Measurements from ENCODE around the gene SYT7.

DNA sequence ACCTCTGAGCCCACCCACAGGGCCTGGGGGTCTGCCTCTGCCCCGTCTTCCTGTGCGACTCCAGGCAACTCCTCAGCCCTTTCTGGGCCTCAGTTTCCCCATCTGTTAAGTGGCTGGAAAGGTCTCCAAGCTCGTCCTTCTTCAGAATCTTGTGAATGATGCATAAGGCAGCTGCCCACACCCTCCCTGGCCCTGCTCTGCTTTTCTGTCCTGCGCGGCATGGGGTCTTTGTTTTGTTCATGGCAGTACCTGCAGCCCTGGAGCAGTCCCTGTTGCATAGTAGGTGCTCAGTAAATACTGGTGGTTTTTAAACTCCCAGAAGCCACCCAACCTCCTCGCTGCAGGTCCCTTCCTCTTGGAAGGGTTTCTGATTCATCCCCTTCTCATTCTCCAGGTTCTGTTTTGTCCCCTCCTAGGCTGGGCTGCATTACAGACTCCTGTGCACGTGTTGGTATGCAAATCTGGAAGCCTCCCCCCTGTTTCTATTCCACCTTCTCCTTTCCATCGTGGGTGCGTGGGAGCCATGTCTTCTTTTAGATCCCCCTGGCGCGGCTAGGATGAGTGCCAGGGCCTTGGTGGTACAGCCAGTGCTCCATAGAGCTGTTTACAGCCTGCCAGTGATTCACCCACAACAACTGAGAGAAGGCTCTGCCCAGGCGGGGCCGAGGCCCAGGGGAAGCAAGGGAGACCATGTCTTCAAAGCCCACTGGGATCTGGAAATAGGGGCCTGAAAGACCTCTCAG, 19.3 kb upstream of the SYT7 start:
- TF ChIP-seq, protein P1, sequence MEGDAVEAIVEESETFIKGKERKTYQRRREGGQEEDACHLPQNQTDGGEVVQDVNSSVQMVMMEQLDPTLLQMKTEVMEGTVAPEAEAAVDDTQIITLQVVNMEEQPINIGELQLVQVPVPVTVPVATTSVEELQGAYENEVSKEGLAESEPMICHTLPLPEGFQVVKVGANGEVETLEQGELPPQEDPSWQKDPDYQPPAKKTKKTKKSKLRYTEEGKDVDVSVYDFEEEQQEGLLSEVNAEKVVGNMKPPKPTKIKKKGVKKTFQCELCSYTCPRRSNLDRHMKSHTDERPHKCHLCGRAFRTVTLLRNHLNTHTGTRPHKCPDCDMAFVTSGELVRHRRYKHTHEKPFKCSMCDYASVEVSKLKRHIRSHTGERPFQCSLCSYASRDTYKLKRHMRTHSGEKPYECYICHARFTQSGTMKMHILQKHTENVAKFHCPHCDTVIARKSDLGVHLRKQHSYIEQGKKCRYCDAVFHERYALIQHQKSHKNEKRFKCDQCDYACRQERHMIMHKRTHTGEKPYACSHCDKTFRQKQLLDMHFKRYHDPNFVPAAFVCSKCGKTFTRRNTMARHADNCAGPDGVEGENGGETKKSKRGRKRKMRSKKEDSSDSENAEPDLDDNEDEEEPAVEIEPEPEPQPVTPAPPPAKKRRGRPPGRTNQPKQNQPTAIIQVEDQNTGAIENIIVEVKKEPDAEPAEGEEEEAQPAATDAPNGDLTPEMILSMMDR (IDR thresholded peaks at IDR 0.05; ENCODE audit: low read depth, low read length, missing input control) = no peak
- no peak for TF ChIP-seq GABPA (IDR thresholded peaks at IDR 0.05 in 1 of 2, conservative IDR thresholded peaks at IDR 0.05 in 1 of 2)
- no peak for TF ChIP-seq NR2F2 (IDR thresholded peaks at IDR 0.05)
- no peak for TF ChIP-seq YY1 (IDR thresholded peaks at IDR 0.05)
- no peak for TF ChIP-seq TAF1 (conservative IDR thresholded peaks at IDR 0.05)
- no peak for TF ChIP-seq JUND (IDR thresholded peaks at IDR 0.05)

All from liver (tissue), 3 donors.